ENCODE measurements around the gene GLB1L.
"Not testable (repeated sequence)": the region's sequence is repeated elsewhere in the genome, so short reads cannot be mapped to it uniquely, and the experiment has no call there.

Gene GLB1L

DNA sequence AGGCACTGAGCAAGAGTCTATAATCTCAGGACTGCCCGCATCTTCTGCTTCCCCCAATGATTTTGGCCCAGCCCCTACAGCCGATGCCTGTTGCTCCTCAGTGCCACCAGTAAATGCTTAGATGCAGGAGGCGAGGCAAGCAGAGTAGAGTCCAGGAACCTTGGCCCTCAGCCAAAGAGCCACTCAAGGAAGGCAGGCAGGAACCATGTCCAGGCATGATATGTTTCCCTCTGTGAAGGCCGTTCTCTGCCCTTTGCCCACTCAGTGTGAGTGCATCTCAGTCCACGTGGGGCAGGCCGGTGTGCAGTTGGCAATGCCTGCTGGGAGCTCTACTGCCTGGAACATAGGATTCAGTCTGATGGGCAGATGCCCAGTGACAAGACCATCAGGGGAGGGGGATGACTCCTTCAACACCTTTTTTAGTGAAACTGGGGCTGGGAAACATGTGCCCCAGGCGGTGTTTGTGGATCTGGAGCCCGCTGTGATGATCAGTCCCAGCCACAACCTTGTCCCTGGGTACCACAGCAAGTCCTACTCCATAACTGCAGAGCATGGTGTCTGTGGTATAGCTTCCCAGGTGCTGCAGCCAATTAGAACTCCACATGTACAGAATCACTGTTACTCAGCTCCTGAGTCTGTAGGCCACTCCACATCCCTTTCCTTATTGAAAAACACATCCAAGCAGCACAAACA lies 24.3 kb upstream of the GLB1L start:
- DNase-seq (ENCODE audit: low spot score), result no peak
- in situ Hi-C loops (cut with MboI; ENCODE audit: low pct_unique_long_range_greater_than_20kb, low sequenced_read_pairs, unreplicated experiment), result no loop called here
- no peak for TF ChIP-seq CTCF (IDR thresholded peaks at IDR 0.05; ENCODE audit: extremely low read depth, insufficient read depth, missing control alignments)

GRCh38 chr2:219268294-219268693 lies 23.1 kb upstream of the GLB1L start:
- DNase-seq (ENCODE audit: low spot score), result no peak
- in situ Hi-C loops (cut with MboI; ENCODE audit: low pct_unique_long_range_greater_than_20kb, low sequenced_read_pairs, unreplicated experiment), result no loop called here
- no peak for TF ChIP-seq CTCF (IDR thresholded peaks at IDR 0.05; ENCODE audit: extremely low read depth, insufficient read depth, missing control alignments)

GRCh38 chr2:219266886-219267285 lies 21.6 kb upstream of the GLB1L start:
- in situ Hi-C loops (cut with MboI; ENCODE audit: low pct_unique_long_range_greater_than_20kb, low sequenced_read_pairs, unreplicated experiment), result no loop called here
- TF ChIP-seq CTCF (IDR thresholded peaks at IDR 0.05; ENCODE audit: extremely low read depth, insufficient read depth, missing control alignments), result no peak
- DNase-seq (ENCODE audit: low spot score), result no peak

- no peak for DNase-seq (ENCODE audit: low spot score)
- TF ChIP-seq CTCF (IDR thresholded peaks at IDR 0.05; ENCODE audit: extremely low read depth, insufficient read depth, missing control alignments), result no peak
- in situ Hi-C loops (cut with MboI; ENCODE audit: low pct_unique_long_range_greater_than_20kb, low sequenced_read_pairs, unreplicated experiment), result no loop called here
Measured at GRCh38 chr2:219266232-219266631, 21.0 kb upstream of the GLB1L start.

- no peak for DNase-seq (ENCODE audit: low spot score)
- no peak for TF ChIP-seq CTCF (IDR thresholded peaks at IDR 0.05; ENCODE audit: extremely low read depth, insufficient read depth, missing control alignments)
- in situ Hi-C loops (cut with MboI; ENCODE audit: low pct_unique_long_range_greater_than_20kb, low sequenced_read_pairs, unreplicated experiment), result no loop called here
Measured at GRCh38 chr2:219261024-219261855, 16.0 kb upstream of the GLB1L start.

GRCh38 chr2:219258942-219259341 lies 13.7 kb upstream of the GLB1L start:
- in situ Hi-C loops (cut with MboI; ENCODE audit: low pct_unique_long_range_greater_than_20kb, low sequenced_read_pairs, unreplicated experiment); DNase-seq (ENCODE audit: low spot score): not testable (repeated sequence)

GRCh38 chr2:219254590-219255201 lies 9.5 kb upstream of the GLB1L start:
- DNase-seq (ENCODE audit: low spot score), result peak; percentile 56
- in situ Hi-C loops (cut with MboI; ENCODE audit: low pct_unique_long_range_greater_than_20kb, low sequenced_read_pairs, unreplicated experiment), result no loop called here
- no peak for TF ChIP-seq CTCF (IDR thresholded peaks at IDR 0.05; ENCODE audit: extremely low read depth, insufficient read depth, missing control alignments)

All from GM13977 (cell line).